DOHH2 (cell line): Measurements from ENCODE around the gene STARD13.

Experiments
- H3F3A ChIP-seq: fragments of 200-600 bp; sonication (generic), shearing (Covaris generic); 2 replicates; pipeline ENCODE4 v1.6.0; 2016; ENCODE audit warnings: antibody characterized with exemption, mild to moderate bottlenecking; ENCODE audit not compliant: control insufficient read depth, insufficient read depth
- H3K27ac ChIP-seq: fragments of 200-600 bp; sonication (generic); 2 replicates; pipeline ENCODE4 v1.5.1; 2014; ENCODE audit warnings: low read depth, mild to moderate bottlenecking, low read length, moderate library complexity
- H3K27me3 ChIP-seq: fragments of 200-600 bp; sonication (generic); 2 replicates; pipeline ENCODE4 v1.6.1; 2014; ENCODE audit warnings: mild to moderate bottlenecking, low read length, mixed read lengths; ENCODE audit not compliant: control insufficient read depth
- H3K36me3 ChIP-seq: fragments of 200-600 bp; sonication (generic); 2 replicates; pipeline ENCODE4 v1.6.1; 2014; ENCODE audit warnings: mild to moderate bottlenecking, low read length, moderate library complexity, mixed read lengths; ENCODE audit not compliant: control insufficient read depth
- H3K4me1 ChIP-seq: fragments of 200-600 bp; sonication (generic); 2 replicates; pipeline ENCODE4 v1.6.1; 2014; ENCODE audit warnings: mild to moderate bottlenecking, low read length, mixed read lengths; ENCODE audit not compliant: control insufficient read depth
- H3K4me2 ChIP-seq: fragments of 200-600 bp; sonication (generic); 2 replicates; pipeline ENCODE4 v1.6.0; 2014; ENCODE audit warnings: mild to moderate bottlenecking, low read length, moderate library complexity
- H3K4me3 ChIP-seq: fragments of 200-600 bp; sonication (generic); 2 replicates; pipeline ENCODE4 v1.5.1; 2014; ENCODE audit warnings: mild to moderate bottlenecking, low read length, mixed read lengths
- H3K79me2 ChIP-seq: fragments of 200-600 bp; sonication (generic); 2 replicates; pipeline ENCODE4 v1.6.1; 2014; ENCODE audit warnings: mild to moderate bottlenecking, low read length, mixed read lengths; ENCODE audit not compliant: control insufficient read depth
- H3K9me2 ChIP-seq: fragments of 200-600 bp; sonication (generic); replicated peaks from 2 replicates; pipeline ENCODE4 v1.6.1; 2014; ENCODE audit warnings: mild to moderate bottlenecking, low read length, mixed read lengths; ENCODE audit not compliant: control insufficient read depth
- H3K9me3 ChIP-seq: fragments of 200-600 bp; sonication (generic); 2 replicates; pipeline ENCODE4 v1.6.1; 2014; ENCODE audit warnings: antibody characterized with exemption, low read length, mixed read lengths; ENCODE audit not compliant: control insufficient read depth, insufficient read depth
- H4K20me1 ChIP-seq: fragments of 200-600 bp; sonication (generic); 2 replicates; pipeline ENCODE4 v1.6.0; 2014; ENCODE audit warnings: low read depth, mild to moderate bottlenecking, antibody characterized with exemption, low read length, moderate library complexity; ENCODE audit not compliant: control insufficient read depth, insufficient read depth
- CTCF ChIP-seq: fragments of 200-600 bp; sonication (generic); IDR thresholded peaks from one replicate; pipeline ENCODE4 v1.5.1; 2014; ENCODE audit warnings: antibody characterized with exemption, mild to moderate bottlenecking, low read depth, low read length; ENCODE audit not compliant: poor library complexity, severe bottlenecking
- EZH2phosphoT487 ChIP-seq: fragments of 200-600 bp; sonication (generic); IDR thresholded peaks from 2 replicates; pipeline ENCODE4 v1.6.1; 2017; ENCODE audit warnings: borderline replicate concordance, mild to moderate bottlenecking, antibody characterized with exemption, low read length, moderate library complexity, mixed read lengths

The STARD13 gene

GRCh38 chr13:33158271-33158670 lies 127.3 kb downstream of the STARD13 start:
- H3K9me3 ChIP-seq, result no peaks in the 10 kb centered on the region
- H3K4me2 ChIP-seq, result no peak overlapping the region
- H3F3A ChIP-seq, result no peaks in the 10 kb centered on the region
- no peak overlapping the region for H3K4me3 ChIP-seq
- no peaks in the 10 kb centered on the region for H4K20me1 ChIP-seq
- no peaks in the 10 kb centered on the region for H3K36me3 ChIP-seq
- H3K27ac ChIP-seq, result no peak overlapping the region
- H3K79me2 ChIP-seq, result no peaks in the 10 kb centered on the region
- no peaks in the 10 kb centered on the region for H3K27me3 ChIP-seq
- no peaks in the 10 kb centered on the region for H3K9me2 ChIP-seq
- no peaks in the 10 kb centered on the region for H3K4me1 ChIP-seq
- TF ChIP-seq CTCF, result no peak
- no peak for TF ChIP-seq EZH2phosphoT487

- Histone ChIP-seq H3K27ac (no peak overlapping the region), H4K20me1 (no peaks in the 10 kb centered on the region), H3K9me3 (no peaks in the 10 kb centered on the region), H3K27me3 (no peaks in the 10 kb centered on the region), H3K4me1 (no peaks in the 10 kb centered on the region), H3K36me3 (no peaks in the 10 kb centered on the region), H3K4me3 (no peak overlapping the region), H3K9me2 (no peaks in the 10 kb centered on the region), H3F3A (no peaks in the 10 kb centered on the region), H3K79me2 (no peaks in the 10 kb centered on the region), H3K4me2 (no peak overlapping the region)
- TF ChIP-seq EZH2phosphoT487 (no peak), CTCF (no peak)
Measured at GRCh38 chr13:33154911-33155310, 130.6 kb downstream of the STARD13 start.

- no peaks in the 10 kb centered on the region for H3K79me2 ChIP-seq
- no peaks in the 10 kb centered on the region for H3K9me2 ChIP-seq
- no peak overlapping the region for H3K4me2 ChIP-seq
- no peaks in the 10 kb centered on the region for H3K36me3 ChIP-seq
- TF ChIP-seq CTCF (no peak), EZH2phosphoT487 (no peak)
- H3K9me3 ChIP-seq, result no peaks in the 10 kb centered on the region
- no peaks in the 10 kb centered on the region for H3K4me1 ChIP-seq
- no peak overlapping the region for H3K4me3 ChIP-seq
- no peak overlapping the region for H3K27ac ChIP-seq
- H3F3A ChIP-seq, result no peaks in the 10 kb centered on the region
- no peaks in the 10 kb centered on the region for H4K20me1 ChIP-seq
- H3K27me3 ChIP-seq, result no peaks in the 10 kb centered on the region
Measured at GRCh38 chr13:33153421-33154404, 131.8 kb downstream of the STARD13 start.
